Colonic mucosa (tissue), 4 donors: ENCODE results near the gene GTF2H2. TPM values are rescaled to one million over a fixed set of nuclear protein-coding genes. Genes with fewer than 3 reads are reported as not detected.
"Not testable (repeated sequence)": the region's sequence is repeated elsewhere in the genome, so short reads cannot be mapped to it uniquely, and the experiment has no call there.

ENCODE experiments used
- DNase-seq: peaks from one replicate; pipeline ENCODE4 v3.0.0-alpha.2; 2020
- H3K27ac ChIP-seq: fragments of 200-600 bp; one replicate; pipeline ENCODE4 v1.8.0; 2021
- H3K27me3 ChIP-seq: fragments of 200-600 bp; one replicate; pipeline ENCODE4 v1.8.0; 2021
- H3K36me3 ChIP-seq: fragments of 200-600 bp; one replicate; pipeline ENCODE4 v1.8.0; 2021
- H3K4me1 ChIP-seq: fragments of 200-600 bp; one replicate; pipeline ENCODE4 v1.8.0; 2021; ENCODE audit warnings: mild to moderate bottlenecking
- H3K4me3 ChIP-seq: fragments of 200-600 bp; one replicate; pipeline ENCODE4 v1.8.0; 2021
- H3K9ac ChIP-seq, 2 donors: one replicate each; pipeline ENCODE4 v1.7.0; 2013; ENCODE audit warnings: control low read depth in 2 of 2, low read depth in 2 of 2, low read length in 2 of 2
- H3K9me3 ChIP-seq: fragments of 200-600 bp; one replicate; pipeline ENCODE4 v1.8.0; 2021
- intact Hi-C: fragments of 100-400 bp; cut with DNase I; formaldehyde crosslinking; loops from one replicate; pipeline ENCODE4 v1.14.1; 2022
- total RNA-seq, 2 donors: library from RNA; stranded (reverse); fragmentation: NEBNext Ultra II Directional in 1 of 2; extraction: Animal tissue kit (Norgen Biotek cat#: 25700) in 1 of 2; gene quantifications; one replicate each; pipeline ENCODE4 v1.2.1, GENCODE V29; 2021
- TF ChIP-seq, protein P1 (sequence below): fragments of 200-600 bp; IDR thresholded peaks from one replicate; pipeline ENCODE4 v1.8.0; 2022; ENCODE audit warnings: antibody characterized with exemption, mild to moderate bottlenecking
- donor health status: healthy.
- donor health status: DM: no; HTN: no; CAD: no.
- donor health status: DM: no; HTN: no; CAD: no.

GTF2H2 gene
- total RNA-seq, 2 donors from 2014 or later: 13.0 to 30.2 TPM

DNA sequence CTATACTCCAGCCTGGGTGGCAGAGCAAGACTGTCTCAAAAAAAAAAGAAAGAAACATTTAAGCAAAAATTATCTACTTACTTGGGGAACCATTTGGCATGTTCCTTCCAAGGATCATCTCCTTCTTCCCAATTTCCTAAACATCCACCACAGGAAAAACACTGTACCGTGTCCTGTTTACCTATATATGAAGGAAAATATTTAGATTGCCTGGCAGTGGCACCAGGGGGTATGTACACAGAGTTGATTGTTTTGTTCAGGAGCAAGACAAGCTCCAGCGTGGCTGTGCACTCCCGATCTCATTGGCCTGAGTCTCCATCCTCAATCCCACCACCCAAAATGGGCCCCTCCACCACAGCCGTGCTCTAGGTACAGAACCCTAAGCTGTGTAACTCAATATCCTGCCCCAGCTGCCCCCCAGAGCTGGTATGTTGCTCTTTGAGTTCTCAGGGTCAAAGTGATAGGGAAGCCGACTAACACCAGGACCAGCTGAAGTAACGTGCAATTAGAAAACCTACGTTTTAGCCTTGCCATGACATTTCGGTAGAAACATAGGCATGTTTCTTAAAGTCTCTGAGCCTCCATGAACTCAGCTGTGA is 56.2 kb downstream of the GTF2H2 start:
- no peaks in the 10 kb centered on the region for H3K9me3 ChIP-seq
- no peak overlapping the region for H3K4me3 ChIP-seq
- no peak overlapping the region for H3K27ac ChIP-seq
- TF ChIP-seq, protein P1, sequence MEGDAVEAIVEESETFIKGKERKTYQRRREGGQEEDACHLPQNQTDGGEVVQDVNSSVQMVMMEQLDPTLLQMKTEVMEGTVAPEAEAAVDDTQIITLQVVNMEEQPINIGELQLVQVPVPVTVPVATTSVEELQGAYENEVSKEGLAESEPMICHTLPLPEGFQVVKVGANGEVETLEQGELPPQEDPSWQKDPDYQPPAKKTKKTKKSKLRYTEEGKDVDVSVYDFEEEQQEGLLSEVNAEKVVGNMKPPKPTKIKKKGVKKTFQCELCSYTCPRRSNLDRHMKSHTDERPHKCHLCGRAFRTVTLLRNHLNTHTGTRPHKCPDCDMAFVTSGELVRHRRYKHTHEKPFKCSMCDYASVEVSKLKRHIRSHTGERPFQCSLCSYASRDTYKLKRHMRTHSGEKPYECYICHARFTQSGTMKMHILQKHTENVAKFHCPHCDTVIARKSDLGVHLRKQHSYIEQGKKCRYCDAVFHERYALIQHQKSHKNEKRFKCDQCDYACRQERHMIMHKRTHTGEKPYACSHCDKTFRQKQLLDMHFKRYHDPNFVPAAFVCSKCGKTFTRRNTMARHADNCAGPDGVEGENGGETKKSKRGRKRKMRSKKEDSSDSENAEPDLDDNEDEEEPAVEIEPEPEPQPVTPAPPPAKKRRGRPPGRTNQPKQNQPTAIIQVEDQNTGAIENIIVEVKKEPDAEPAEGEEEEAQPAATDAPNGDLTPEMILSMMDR: no peak
- no peaks in the 10 kb centered on the region for H3K27me3 ChIP-seq
- no peaks in the 10 kb centered on the region for H3K4me1 ChIP-seq
- no peak overlapping the region for H3K9ac ChIP-seq
- H3K36me3 ChIP-seq: no peaks in the 10 kb centered on the region
- intact Hi-C loops: no loop called here
- no peak for DNase-seq

GRCh38 chr5:71006983-71007382 is 60.5 kb downstream of the GTF2H2 start:
- H3K36me3 ChIP-seq, H3K27ac ChIP-seq, DNase-seq, H3K9me3 ChIP-seq, H3K4me3 ChIP-seq, H3K4me1 ChIP-seq, H3K27me3 ChIP-seq, intact Hi-C loops, H3K9ac ChIP-seq: not testable (repeated sequence)

Other genes with a start within 250 kb of the GTF2H2 start
- 1 to 10 TPM; 3.8 to 8.9 TPM for gene SERF1A, start 167.0 kb downstream of the GTF2H2 start, total RNA-seq
- gene SMN1, start 142.6 kb downstream of the GTF2H2 start, total RNA-seq: 10 to 100 TPM; 23.6 to 31.0 TPM
- 10 to 100 TPM in 1 of 2 donors, 1 to 10 TPM in 1; 7.7 to 10.4 TPM for gene NAIP, start 42.3 kb downstream of the GTF2H2 start, total RNA-seq